ENCODE results near the gene ZNF385D.

Gene ZNF385D

DNA sequence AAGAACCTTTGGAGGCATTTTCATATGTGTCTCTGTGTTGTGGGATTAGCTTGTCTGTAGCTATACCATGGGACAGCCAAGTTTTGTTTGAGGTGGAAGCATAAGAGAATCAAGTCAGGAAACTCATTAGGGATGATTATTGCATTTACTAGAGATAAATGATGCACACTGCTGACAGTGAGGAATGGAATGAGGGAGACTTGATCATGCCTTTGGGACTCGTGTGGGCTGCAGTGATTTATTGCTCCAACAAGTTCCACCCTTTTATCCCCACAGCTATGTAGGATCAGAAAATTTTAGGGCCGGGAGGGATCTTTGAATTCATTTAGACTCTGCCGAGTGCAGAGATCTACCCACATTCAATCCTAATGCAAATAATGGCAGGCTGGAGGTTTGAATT, 16.3 kb downstream of the ZNF385D start:
- Histone ChIP-seq H3K14ac (ENCODE audit: low read length) (no peak overlapping the region), H2AK5ac (ENCODE audit: low read depth, low read length) (no peak overlapping the region), H2BK12ac (ENCODE audit: low read length) (no peak overlapping the region), H3K79me1 (ENCODE audit: low read depth, low read length) (no peaks in the 10 kb centered on the region), H3K23ac (ENCODE audit: low read depth, low read length, poor library complexity) (no peak overlapping the region), H2BK15ac (ENCODE audit: low read length) (no peak overlapping the region), H4K8ac (ENCODE audit: low read depth, low read length) (no peak overlapping the region), H3K27me3 (ENCODE audit: control insufficient read depth in 3 of 3, insufficient read depth in 3 of 3, low read depth in 1 of 3, low read length in 3 of 3) (no peaks in the 10 kb centered on the region), H2BK120ac (ENCODE audit: low read depth, low read length) (no peak overlapping the region), H3K9ac (ENCODE audit: low read depth, low read length, poor library complexity) (no peak overlapping the region), H3K4me3 (ENCODE audit: low read length in 2 of 2) (no peak overlapping the region), H3K27ac (replicated peaks; ENCODE audit: low read length) (no peak overlapping the region), H2AFZ (ENCODE audit: low read length) (no peak overlapping the region), H3K9me3 (replicated peaks in 1 of 2; ENCODE audit: control insufficient read depth in 2 of 2, insufficient read depth in 1 of 2, low read depth in 1 of 2, low read length in 2 of 2) (no peaks in the 10 kb centered on the region), H3K4me1 (ENCODE audit: control insufficient read depth in 2 of 2, insufficient read depth in 1 of 2, low read depth in 1 of 2, low read length in 2 of 2) (peaks cover 0 to 2% of the 10 kb centered on the region in 2 donors), H3K4me2 (ENCODE audit: insufficient read depth, low read length, poor library complexity, severe bottlenecking) (no peak overlapping the region), H3K36me3 (replicated peaks in 1 of 2; ENCODE audit: control insufficient read depth in 2 of 2, insufficient read depth in 2 of 2, low read length in 2 of 2) (no peaks in the 10 kb centered on the region), H4K91ac (ENCODE audit: low read depth, low read length, poor library complexity) (no peak overlapping the region), H3K18ac (ENCODE audit: low read length) (no peak overlapping the region), H3K4ac (ENCODE audit: low read length) (no peak overlapping the region), H2BK5ac (ENCODE audit: low read length) (no peak overlapping the region)
- no peak for DNase-seq (ENCODE audit: low spot score)
- no CpG with 5 or more reads among the region's 3 CpGs for WGBS, 2 donors (ENCODE audit: extremely low coverage in 2 of 2, insufficient read length in 2 of 2, insufficient replicate concordance in 1 of 2)

DNA sequence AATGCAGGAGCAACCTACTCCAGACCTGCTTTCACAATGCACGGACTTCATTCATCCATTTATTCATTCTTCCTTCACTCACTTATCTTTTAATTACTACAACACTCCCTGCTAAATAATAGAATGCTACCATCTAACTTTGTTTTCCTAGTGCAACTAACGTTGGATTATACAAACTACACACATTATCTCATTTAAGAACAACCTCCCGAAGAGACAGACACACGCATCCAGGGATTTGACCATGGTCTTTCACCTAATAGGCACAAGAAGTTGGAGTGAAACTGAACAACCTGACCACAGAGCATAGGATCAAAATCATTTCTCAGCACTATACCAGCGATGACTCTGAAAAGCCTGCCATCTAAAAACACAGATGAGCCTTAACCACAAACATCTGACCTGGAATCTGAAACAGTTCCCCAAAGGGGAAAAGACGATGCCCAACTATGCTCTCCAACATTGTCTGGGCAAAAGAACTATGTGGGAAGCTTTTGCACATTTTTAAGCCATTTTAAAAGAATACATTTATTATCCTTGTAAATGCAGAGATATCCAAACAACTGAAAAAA, 21.0 kb downstream of the ZNF385D start:
- Histone ChIP-seq H4K8ac (ENCODE audit: low read depth, low read length) (no peak overlapping the region), H2AK5ac (ENCODE audit: low read depth, low read length) (no peak overlapping the region), H3K4me3 (ENCODE audit: low read length in 2 of 2) (no peak overlapping the region), H3K79me1 (ENCODE audit: low read depth, low read length) (no peaks in the 10 kb centered on the region), H3K4me1 (ENCODE audit: control insufficient read depth in 2 of 2, insufficient read depth in 1 of 2, low read depth in 1 of 2, low read length in 2 of 2) (no peaks in the 10 kb centered on the region), H3K27me3 (ENCODE audit: control insufficient read depth in 3 of 3, insufficient read depth in 3 of 3, low read depth in 1 of 3, low read length in 3 of 3) (no peaks in the 10 kb centered on the region), H3K18ac (ENCODE audit: low read length) (no peak overlapping the region), H3K9ac (ENCODE audit: low read depth, low read length, poor library complexity) (no peak overlapping the region), H3K4ac (ENCODE audit: low read length) (no peak overlapping the region), H2BK12ac (ENCODE audit: low read length) (no peak overlapping the region), H3K27ac (replicated peaks; ENCODE audit: low read length) (no peak overlapping the region), H3K14ac (ENCODE audit: low read length) (no peak overlapping the region), H3K9me3 (replicated peaks in 1 of 2; ENCODE audit: control insufficient read depth in 2 of 2, insufficient read depth in 1 of 2, low read depth in 1 of 2, low read length in 2 of 2) (no peaks in the 10 kb centered on the region), H2BK120ac (ENCODE audit: low read depth, low read length) (no peak overlapping the region), H4K91ac (ENCODE audit: low read depth, low read length, poor library complexity) (no peak overlapping the region), H2AFZ (ENCODE audit: low read length) (no peak overlapping the region), H2BK5ac (ENCODE audit: low read length) (no peak overlapping the region), H3K23ac (ENCODE audit: low read depth, low read length, poor library complexity) (no peak overlapping the region), H3K36me3 (replicated peaks in 1 of 2; ENCODE audit: control insufficient read depth in 2 of 2, insufficient read depth in 2 of 2, low read length in 2 of 2) (no peaks in the 10 kb centered on the region), H3K4me2 (ENCODE audit: insufficient read depth, low read length, poor library complexity, severe bottlenecking) (no peak overlapping the region), H2BK15ac (ENCODE audit: low read length) (no peak overlapping the region)
- DNase-seq (ENCODE audit: low spot score), result no peak
- 100% methylated on average over 1 of the region's 6 CpGs; no CpG with 5 or more reads in 1 of the 2 donors for WGBS, 2 donors (ENCODE audit: extremely low coverage in 2 of 2, insufficient read length in 2 of 2, insufficient replicate concordance in 1 of 2)

DNA sequence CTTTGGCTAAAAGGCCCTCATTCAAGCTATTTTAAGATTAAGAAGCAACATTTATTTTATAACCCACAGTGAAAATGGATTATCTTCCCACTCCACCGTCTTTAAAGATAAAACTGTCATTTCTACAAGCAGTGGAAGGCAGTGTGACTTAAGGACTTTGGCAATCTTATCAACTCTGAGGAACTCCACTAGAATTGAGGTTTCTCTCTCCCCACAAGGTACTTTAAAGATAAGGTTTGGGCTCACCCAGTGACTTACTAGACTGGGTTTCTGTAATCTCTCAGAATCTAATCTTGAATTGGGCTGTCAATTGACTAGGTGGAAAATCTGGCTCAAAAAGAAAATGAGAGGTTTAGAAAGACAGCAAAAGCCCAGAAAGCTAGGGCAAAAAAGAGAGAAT, 21.7 kb downstream of the ZNF385D start:
- Histone ChIP-seq H2BK15ac (ENCODE audit: low read length) (no peak overlapping the region), H2AFZ (ENCODE audit: low read length) (no peak overlapping the region), H3K4me2 (ENCODE audit: insufficient read depth, low read length, poor library complexity, severe bottlenecking) (no peak overlapping the region), H3K14ac (ENCODE audit: low read length) (no peak overlapping the region), H2AK5ac (ENCODE audit: low read depth, low read length) (no peak overlapping the region), H2BK12ac (ENCODE audit: low read length) (no peak overlapping the region), H2BK120ac (ENCODE audit: low read depth, low read length) (no peak overlapping the region), H3K4me3 (ENCODE audit: low read length in 2 of 2) (no peak overlapping the region), H3K18ac (ENCODE audit: low read length) (no peak overlapping the region), H3K4me1 (ENCODE audit: control insufficient read depth in 2 of 2, insufficient read depth in 1 of 2, low read depth in 1 of 2, low read length in 2 of 2) (no peaks in the 10 kb centered on the region), H3K79me1 (ENCODE audit: low read depth, low read length) (no peaks in the 10 kb centered on the region), H3K23ac (ENCODE audit: low read depth, low read length, poor library complexity) (no peak overlapping the region), H3K9ac (ENCODE audit: low read depth, low read length, poor library complexity) (no peak overlapping the region), H4K8ac (ENCODE audit: low read depth, low read length) (no peak overlapping the region), H3K4ac (ENCODE audit: low read length) (no peak overlapping the region), H2BK5ac (ENCODE audit: low read length) (no peak overlapping the region), H4K91ac (ENCODE audit: low read depth, low read length, poor library complexity) (no peak overlapping the region), H3K27ac (replicated peaks; ENCODE audit: low read length) (no peak overlapping the region), H3K27me3 (ENCODE audit: control insufficient read depth in 3 of 3, insufficient read depth in 3 of 3, low read depth in 1 of 3, low read length in 3 of 3) (no peaks in the 10 kb centered on the region), H3K36me3 (replicated peaks in 1 of 2; ENCODE audit: control insufficient read depth in 2 of 2, insufficient read depth in 2 of 2, low read length in 2 of 2) (no peaks in the 10 kb centered on the region), H3K9me3 (replicated peaks in 1 of 2; ENCODE audit: control insufficient read depth in 2 of 2, insufficient read depth in 1 of 2, low read depth in 1 of 2, low read length in 2 of 2) (no peaks in the 10 kb centered on the region)
- no peak for DNase-seq (ENCODE audit: low spot score)
- no CpG with 5 or more reads among the region's 1 CpG for WGBS, 2 donors (ENCODE audit: extremely low coverage in 2 of 2, insufficient read length in 2 of 2, insufficient replicate concordance in 1 of 2)

DNA sequence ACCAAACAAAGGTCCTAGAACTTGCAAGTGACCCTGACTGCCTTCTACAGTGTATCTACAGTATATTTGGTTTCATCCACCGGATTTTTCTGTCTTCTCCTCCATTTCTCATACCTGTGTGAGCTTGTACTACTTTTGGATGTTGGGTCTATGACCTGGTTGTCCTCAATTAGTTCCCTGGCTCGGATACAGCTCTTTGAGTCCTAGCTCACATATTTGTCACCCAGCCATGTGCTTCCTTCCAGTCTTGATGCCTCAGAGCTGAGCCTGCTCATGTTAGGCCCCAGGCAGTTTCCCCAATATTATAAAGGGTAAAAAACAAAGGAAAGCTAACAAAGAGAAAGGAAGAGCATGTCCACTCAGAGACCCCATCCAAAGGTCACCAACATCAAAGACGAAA, 28.2 kb downstream of the ZNF385D start:
- H3K14ac ChIP-seq (ENCODE audit: low read length), result no peak overlapping the region
- H3K18ac ChIP-seq (ENCODE audit: low read length), result no peak overlapping the region
- H3K79me1 ChIP-seq (ENCODE audit: low read depth, low read length), result no peaks in the 10 kb centered on the region
- no peak overlapping the region for H4K8ac ChIP-seq (ENCODE audit: low read depth, low read length)
- H3K23ac ChIP-seq (ENCODE audit: low read depth, low read length, poor library complexity), result no peak overlapping the region
- no peaks in the 10 kb centered on the region for H3K27me3 ChIP-seq (ENCODE audit: control insufficient read depth in 3 of 3, insufficient read depth in 3 of 3, low read depth in 1 of 3, low read length in 3 of 3)
- no peak overlapping the region for H3K27ac ChIP-seq (replicated peaks; ENCODE audit: low read length)
- H3K36me3 ChIP-seq (replicated peaks in 1 of 2; ENCODE audit: control insufficient read depth in 2 of 2, insufficient read depth in 2 of 2, low read length in 2 of 2), result no peaks in the 10 kb centered on the region
- no peak overlapping the region for H3K4me3 ChIP-seq (ENCODE audit: low read length in 2 of 2)
- no peaks in the 10 kb centered on the region for H3K9me3 ChIP-seq (replicated peaks in 1 of 2; ENCODE audit: control insufficient read depth in 2 of 2, insufficient read depth in 1 of 2, low read depth in 1 of 2, low read length in 2 of 2)
- H3K4me1 ChIP-seq (ENCODE audit: control insufficient read depth in 2 of 2, insufficient read depth in 1 of 2, low read depth in 1 of 2, low read length in 2 of 2), result no peaks in the 10 kb centered on the region
- H2BK15ac ChIP-seq (ENCODE audit: low read length), result no peak overlapping the region
- H2BK12ac ChIP-seq (ENCODE audit: low read length), result no peak overlapping the region
- WGBS, 2 donors (ENCODE audit: extremely low coverage in 2 of 2, insufficient read length in 2 of 2, insufficient replicate concordance in 1 of 2), result no CpG with 5 or more reads among the region's 3 CpGs
- no peak overlapping the region for H4K91ac ChIP-seq (ENCODE audit: low read depth, low read length, poor library complexity)
- no peak overlapping the region for H2AFZ ChIP-seq (ENCODE audit: low read length)
- DNase-seq (ENCODE audit: low spot score), result no peak
- H2BK120ac ChIP-seq (ENCODE audit: low read depth, low read length), result no peak overlapping the region
- H2AK5ac ChIP-seq (ENCODE audit: low read depth, low read length), result no peak overlapping the region
- H3K9ac ChIP-seq (ENCODE audit: low read depth, low read length, poor library complexity), result no peak overlapping the region
- H3K4me2 ChIP-seq (ENCODE audit: insufficient read depth, low read length, poor library complexity, severe bottlenecking), result no peak overlapping the region
- H2BK5ac ChIP-seq (ENCODE audit: low read length), result no peak overlapping the region
- H3K4ac ChIP-seq (ENCODE audit: low read length), result no peak overlapping the region

All from neuronal stem cell (in vitro differentiated cells).